Fibroblast of skin of left biceps (primary cell): ENCODE measurements around the gene MYO9B.
"Not testable (repeated sequence)": the region's sequence is repeated elsewhere in the genome, so short reads cannot be mapped to it uniquely, and the experiment has no call there.

Experiments
- DNase-seq, 2 experiments: peaks; one replicate each; pipeline ENCODE4 v3.0.0-alpha.2; 2013; ENCODE audit warnings: low read depth in 2 of 2

MYO9B gene

DNA sequence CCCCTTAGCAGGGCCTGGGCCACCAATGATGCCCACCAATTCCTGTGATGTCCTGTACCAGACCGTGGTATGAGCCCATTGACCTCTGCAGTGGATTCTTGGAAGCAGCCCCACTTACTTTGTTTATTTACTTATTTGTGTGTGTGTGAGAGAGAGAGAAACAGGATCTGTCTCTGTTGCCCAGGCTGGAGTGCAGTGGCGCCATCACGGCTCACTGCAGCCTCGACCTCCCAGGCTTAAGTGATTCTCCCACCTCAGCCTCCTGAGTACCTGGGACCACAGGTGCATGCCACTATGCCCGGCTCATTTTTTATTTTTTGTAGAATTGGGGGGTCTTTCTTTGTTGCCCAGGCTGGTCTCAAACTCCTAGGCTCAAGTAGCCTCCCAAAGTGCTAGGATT is 13.0 kb downstream of the MYO9B start:
- no peak for DNase-seq

DNA sequence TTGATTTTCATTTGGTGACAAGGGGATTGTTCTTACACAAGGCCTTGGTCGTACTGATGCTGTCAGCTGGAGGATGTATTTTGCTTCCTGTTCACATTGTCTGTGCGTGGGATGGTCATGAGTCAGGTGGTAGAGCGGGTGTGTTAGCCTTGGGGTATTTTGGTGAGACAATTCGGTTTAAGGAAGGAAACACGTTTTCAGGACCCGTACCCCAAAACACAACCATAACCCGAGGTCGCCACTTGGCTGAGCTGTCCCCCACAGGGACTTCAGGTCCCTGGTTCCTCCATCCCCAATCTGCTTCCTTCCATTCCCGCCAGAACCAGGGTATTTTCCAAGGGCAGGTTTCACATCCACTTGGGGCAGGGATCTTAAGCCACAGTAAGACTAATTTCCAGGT is 15.0 kb downstream of the MYO9B start:
- DNase-seq = no peak

- no peak for DNase-seq
These were observed 16.3 kb downstream of the MYO9B start for GRCh38 chr19:17091758-17092333.

- no peak for DNase-seq
These were observed 17.1 kb downstream of the MYO9B start for GRCh38 chr19:17092696-17093095.

- not testable (repeated sequence) for DNase-seq
These were observed 19.1 kb downstream of the MYO9B start for GRCh38 chr19:17094694-17095093.

DNA sequence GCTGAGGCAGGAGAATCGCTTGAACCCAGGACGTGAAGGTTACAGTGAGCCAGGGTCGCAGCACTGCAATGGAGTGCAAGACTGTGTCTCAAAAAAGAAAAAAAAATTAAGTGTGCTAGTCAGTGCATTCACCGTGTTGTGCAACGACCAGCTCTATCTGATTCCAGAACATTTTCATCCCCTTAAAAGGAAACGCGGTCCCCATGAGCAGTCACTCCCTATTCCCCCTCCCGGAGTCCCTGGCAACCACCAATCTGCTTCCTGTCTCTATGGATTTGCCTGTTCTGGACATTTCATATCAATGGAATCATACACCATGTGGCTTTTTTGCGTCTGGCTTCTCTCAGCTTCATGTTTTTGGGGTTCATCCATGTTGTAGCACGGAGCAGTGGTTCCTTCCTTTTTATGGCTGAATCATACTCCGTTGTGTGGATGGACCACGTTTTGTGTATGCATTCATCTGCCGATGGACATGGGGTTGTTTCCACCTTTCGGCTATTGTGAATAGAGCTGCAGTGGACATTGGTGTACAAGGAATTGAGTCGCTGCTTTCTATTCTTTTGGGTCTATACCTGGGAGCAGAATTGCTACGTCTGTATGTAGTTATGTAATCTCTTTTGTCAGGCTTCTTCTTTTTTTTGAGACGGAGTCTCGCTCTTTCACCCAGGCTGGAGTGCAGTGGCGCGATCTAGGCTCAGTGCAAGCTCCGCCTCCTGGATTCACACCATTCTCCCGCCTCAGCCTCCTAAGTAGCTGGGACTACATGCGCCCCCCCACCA is 19.8 kb downstream of the MYO9B start:
- peak in 1 of 2 experiments; percentile 34 for DNase-seq

GRCh38 chr19:17097593-17098126 is 22.1 kb downstream of the MYO9B start:
- no peak for DNase-seq

- DNase-seq = no peak
These were observed 22.7 kb downstream of the MYO9B start for GRCh38 chr19:17098326-17098725.

DNA sequence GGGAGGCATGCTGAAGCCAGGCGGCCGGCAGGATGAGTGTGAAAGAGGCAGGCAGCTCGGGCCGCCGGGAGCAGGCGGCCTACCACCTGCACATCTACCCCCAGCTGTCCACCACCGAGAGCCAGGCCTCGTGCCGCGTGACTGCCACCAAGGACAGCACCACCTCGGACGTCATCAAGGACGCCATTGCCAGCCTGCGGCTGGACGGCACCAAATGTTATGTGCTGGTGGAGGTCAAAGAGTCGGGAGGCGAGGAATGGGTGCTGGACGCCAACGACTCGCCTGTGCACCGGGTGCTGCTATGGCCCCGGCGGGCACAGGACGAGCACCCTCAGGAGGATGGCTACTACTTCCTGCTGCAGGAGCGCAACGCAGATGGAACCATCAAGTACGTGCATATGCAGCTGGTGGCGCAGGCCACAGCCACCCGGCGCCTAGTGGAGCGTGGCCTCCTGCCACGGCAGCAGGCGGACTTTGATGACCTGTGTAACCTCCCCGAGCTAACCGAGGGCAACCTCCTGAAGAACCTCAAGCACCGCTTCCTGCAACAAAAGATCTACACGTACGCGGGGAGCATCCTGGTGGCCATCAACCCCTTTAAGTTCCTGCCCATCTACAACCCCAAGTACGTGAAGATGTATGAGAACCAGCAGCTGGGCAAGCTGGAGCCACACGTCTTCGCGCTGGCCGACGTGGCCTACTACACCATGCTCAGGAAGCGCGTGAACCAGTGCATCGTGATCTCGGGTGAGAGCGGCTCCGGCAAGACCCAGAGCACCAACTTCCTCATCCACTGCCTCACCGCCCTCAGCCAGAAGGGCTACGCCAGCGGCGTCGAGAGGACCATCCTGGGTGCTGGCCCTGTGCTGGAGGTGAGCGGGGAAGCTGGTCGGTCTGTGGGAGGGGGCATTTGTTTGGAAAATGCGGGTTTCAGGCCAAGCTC is 26.4 kb downstream of the MYO9B start:
- no peak for DNase-seq

GRCh38 chr19:17103177-17103576 is 27.6 kb downstream of the MYO9B start:
- no peak for DNase-seq

DNA sequence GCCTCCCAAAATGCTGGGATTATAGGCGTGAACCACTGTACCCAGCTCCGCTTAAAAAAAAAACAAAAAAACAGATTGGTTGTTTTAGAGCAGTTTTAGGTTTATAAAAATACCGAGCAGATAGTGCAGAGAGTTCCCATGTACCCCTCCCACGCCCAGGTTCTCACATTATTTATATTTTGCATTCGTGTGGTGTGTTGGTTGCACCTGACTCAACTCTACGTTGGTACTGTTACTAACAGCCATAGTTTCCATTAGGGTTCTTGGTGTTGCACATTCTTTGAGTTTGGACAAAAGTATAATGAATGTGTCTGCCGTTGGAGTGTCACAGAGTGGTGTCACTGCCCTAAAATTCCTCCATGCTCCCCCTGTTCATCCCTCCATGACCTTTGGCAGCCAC is 29.1 kb downstream of the MYO9B start:
- no peak for DNase-seq

DNA sequence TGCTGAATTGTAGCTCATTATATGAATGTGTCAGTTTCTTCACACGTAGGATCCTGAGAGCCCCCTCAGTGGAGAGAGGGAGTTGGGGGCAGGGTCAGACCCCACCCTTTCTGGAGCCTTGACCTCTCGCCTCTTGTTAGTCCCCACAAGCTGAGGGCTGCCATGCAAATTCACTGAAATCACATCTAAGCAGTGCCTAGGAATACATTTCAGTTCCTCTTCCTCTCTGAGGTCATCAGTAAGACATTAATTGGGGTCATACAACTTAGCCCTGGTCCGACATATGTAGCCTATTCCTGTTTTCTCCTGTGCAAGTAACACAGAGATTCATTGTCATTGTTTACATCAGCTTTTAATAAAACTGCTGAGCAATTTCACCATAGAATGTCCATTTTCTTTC is 30.0 kb downstream of the MYO9B start:
- DNase-seq = no peak

GRCh38 chr19:17106964-17107363 is 31.4 kb downstream of the MYO9B start:
- not testable (repeated sequence) for DNase-seq

- peak; percentile 63 to 73 for DNase-seq
These were observed 32.2 kb downstream of the MYO9B start for GRCh38 chr19:17107546-17108452.

DNA sequence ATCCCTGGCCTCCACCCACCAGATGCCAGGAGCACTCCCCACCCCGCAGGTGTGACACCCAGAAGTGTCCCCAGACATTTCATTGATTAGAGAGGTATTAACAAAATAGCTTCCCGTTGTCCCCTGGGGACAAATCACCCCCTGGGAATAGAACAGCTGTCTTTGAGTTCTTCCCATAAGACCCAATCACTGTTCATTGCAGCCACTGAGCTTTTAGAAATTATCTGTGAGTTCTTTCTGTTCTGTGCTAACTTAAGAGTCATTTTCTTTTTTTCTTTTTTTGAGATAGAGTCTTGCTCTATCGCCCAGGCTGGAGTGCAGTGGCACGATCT is 32.8 kb downstream of the MYO9B start:
- DNase-seq = no peak

GRCh38 chr19:17109300-17109699 is 33.7 kb downstream of the MYO9B start:
- no peak for DNase-seq

GRCh38 chr19:17109962-17110598 is 34.5 kb downstream of the MYO9B start:
- DNase-seq = no peak

- DNase-seq = no peak
These were observed 35.0 kb downstream of the MYO9B start for GRCh38 chr19:17110599-17110966.

- no peak for DNase-seq
These were observed 36.2 kb downstream of the MYO9B start for GRCh38 chr19:17111766-17112165.

GRCh38 chr19:17112271-17112670 is 36.7 kb downstream of the MYO9B start:
- no peak for DNase-seq

- DNase-seq = no peak
These were observed 37.1 kb downstream of the MYO9B start for GRCh38 chr19:17112700-17113099.
